ENCODE results near the gene TMED3.
A peak's percentile ranks its signal among the peaks of the same experiment; 100 is the strongest.

The TMED3 gene

GRCh38 chr15:79310985-79311900 lies at the start of gene TMED3:
TMED3 (plus strand) TSS chr15:79311112; CDS start chr15:79311250, 138 bp downstream.
- Histone ChIP-seq H3K4me3 (ENCODE audit: low read length) (peak within 1 kb of the TSS; percentile 96), H3K36me3 (ENCODE audit: control insufficient read depth, insufficient read depth, low read length, severe bottlenecking) (peaks cover 29% of the 10 kb centered on the region), H3K9ac (ENCODE audit: low read length) (peak within 1 kb of the TSS; percentile 94), H3K4me1 (ENCODE audit: control insufficient read depth, insufficient read depth, low read length) (peaks cover 30% of the 10 kb centered on the region), H3K9me3 (ENCODE audit: control insufficient read depth, low read length) (no peaks in the 10 kb centered on the region), H3K27me3 (replicated peaks; ENCODE audit: control insufficient read depth, insufficient read depth, low read length) (peaks cover 27% of the 10 kb centered on the region)
- DNase-seq (ENCODE audit: low read depth) = peak; percentile 90

DNA sequence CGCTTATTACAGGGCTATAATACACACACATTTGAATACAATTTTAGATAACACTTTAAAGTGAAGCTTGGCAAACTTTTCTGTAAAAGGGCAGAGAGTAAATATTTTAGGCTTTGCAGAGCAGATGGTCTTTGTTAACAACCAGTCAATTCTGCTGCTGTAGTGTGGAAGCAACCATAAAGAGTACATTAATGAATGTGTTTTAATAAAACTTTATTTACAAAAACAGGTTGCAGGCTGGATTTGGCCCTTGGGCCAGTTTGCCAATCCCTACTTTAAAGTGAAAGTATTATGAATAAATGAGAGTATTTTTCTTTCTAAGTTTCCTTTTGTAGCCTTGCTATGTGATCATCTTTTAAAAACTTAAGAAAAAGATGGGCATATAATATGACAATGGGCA lies 49.1 kb upstream of the TMED3 start:
- Histone ChIP-seq H3K4me1 (ENCODE audit: control insufficient read depth, insufficient read depth, low read length) (no peaks in the 10 kb centered on the region), H3K9me3 (ENCODE audit: control insufficient read depth, low read length) (no peaks in the 10 kb centered on the region), H3K36me3 (ENCODE audit: control insufficient read depth, insufficient read depth, low read length, severe bottlenecking) (no peaks in the 10 kb centered on the region), H3K27me3 (replicated peaks; ENCODE audit: control insufficient read depth, insufficient read depth, low read length) (peaks cover 3% of the 10 kb centered on the region), H3K4me3 (ENCODE audit: low read length) (no peak overlapping the region), H3K9ac (ENCODE audit: low read length) (no peak overlapping the region)
- no peak for DNase-seq (ENCODE audit: low read depth)

DNA sequence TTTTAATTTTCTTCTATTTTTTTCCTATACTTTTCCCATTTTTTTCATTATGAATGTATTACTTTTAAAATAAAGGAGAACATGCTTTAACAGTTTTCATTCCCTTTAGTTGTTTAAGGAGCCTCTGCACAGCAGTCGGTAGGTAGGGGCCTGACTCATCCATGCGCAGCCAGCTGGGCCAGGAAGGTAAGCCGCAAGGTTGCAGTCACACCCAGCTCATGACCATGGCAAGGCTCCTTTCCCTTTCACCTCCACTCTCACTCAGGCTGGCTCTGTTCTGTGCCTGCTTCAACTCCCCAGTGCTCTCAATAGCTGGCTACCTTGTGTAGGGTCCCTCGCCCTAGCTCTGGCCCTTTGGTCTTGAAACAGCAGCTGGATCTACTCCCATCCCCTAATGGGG lies 45.7 kb upstream of the TMED3 start:
- no peak overlapping the region for H3K4me3 ChIP-seq (ENCODE audit: low read length)
- no peaks in the 10 kb centered on the region for H3K4me1 ChIP-seq (ENCODE audit: control insufficient read depth, insufficient read depth, low read length)
- no peak overlapping the region for H3K9ac ChIP-seq (ENCODE audit: low read length)
- no peaks in the 10 kb centered on the region for H3K9me3 ChIP-seq (ENCODE audit: control insufficient read depth, low read length)
- DNase-seq (ENCODE audit: low read depth) = no peak
- peaks cover 10% of the 10 kb centered on the region for H3K27me3 ChIP-seq (replicated peaks; ENCODE audit: control insufficient read depth, insufficient read depth, low read length)
- no peaks in the 10 kb centered on the region for H3K36me3 ChIP-seq (ENCODE audit: control insufficient read depth, insufficient read depth, low read length, severe bottlenecking)

- Histone ChIP-seq H3K4me1 (ENCODE audit: control insufficient read depth, insufficient read depth, low read length) (no peaks in the 10 kb centered on the region), H3K4me3 (ENCODE audit: low read length) (no peak overlapping the region), H3K9ac (ENCODE audit: low read length) (no peak overlapping the region), H3K9me3 (ENCODE audit: control insufficient read depth, low read length) (no peaks in the 10 kb centered on the region), H3K27me3 (replicated peaks; ENCODE audit: control insufficient read depth, insufficient read depth, low read length) (peaks cover 10% of the 10 kb centered on the region), H3K36me3 (ENCODE audit: control insufficient read depth, insufficient read depth, low read length, severe bottlenecking) (no peaks in the 10 kb centered on the region)
- DNase-seq (ENCODE audit: low read depth) = no peak
Measured at GRCh38 chr15:79265987-79266579, 44.8 kb upstream of the TMED3 start.

DNA sequence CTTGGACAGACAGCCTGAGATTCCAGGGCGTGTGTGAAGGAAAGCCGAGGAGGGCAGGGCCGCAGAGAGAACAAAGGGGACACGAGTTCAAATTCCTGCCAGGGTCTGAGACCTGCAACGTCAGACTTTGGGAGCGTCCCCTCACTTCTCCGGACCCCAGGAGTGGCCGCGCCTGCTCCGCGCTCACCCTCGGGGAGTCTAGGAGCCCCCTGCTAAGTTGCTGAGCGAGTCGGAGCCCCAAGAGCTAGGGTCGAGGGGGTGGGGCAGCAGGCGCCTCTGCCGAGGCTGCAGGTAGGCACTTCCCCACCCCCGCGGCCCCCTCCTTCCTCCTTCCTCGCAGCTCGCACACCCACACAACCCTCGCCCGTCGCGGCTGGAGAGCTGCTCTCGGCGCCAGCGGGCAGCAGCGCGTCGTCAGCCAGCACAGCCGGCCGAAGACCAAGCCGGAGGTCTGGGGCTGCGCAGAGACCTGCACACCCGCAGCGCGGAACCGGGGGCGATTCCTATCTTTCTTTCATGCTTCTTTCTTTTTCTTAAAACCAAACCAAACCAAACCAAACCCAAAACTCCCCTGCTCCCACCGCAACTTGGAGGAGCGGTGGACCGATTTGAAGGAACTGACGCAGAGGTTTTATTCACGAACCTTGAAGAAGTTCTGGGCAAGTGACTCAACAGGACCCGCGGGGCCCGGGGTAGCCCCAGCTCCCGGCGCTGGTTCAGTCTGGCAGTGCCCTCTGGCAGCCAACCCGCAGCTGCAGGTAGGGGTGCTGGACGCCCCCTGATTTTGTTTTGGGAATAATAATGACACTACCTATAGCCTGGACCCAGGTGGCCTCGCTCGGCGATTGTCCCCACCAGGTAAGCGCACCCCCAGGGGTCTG lies 28.3 kb upstream of the TMED3 start, which contains the start of gene ANKRD34C:
Gene ANKRD34C, plus strand, starts transcription at position 352 of the 881 bp plus-strand sequence. CDS start 10,563 bp downstream, outside the sequence.
- H3K4me3 ChIP-seq (ENCODE audit: low read length) = no peak within 1 kb of the TSS
- H3K4me1 ChIP-seq (ENCODE audit: control insufficient read depth, insufficient read depth, low read length) = no peaks in the 10 kb centered on the region
- no peak within 1 kb of the TSS for H3K9ac ChIP-seq (ENCODE audit: low read length)
- H3K36me3 ChIP-seq (ENCODE audit: control insufficient read depth, insufficient read depth, low read length, severe bottlenecking) = no peaks in the 10 kb centered on the region
- peaks cover 58% of the 10 kb centered on the region for H3K27me3 ChIP-seq (replicated peaks; ENCODE audit: control insufficient read depth, insufficient read depth, low read length)
- no peaks in the 10 kb centered on the region for H3K9me3 ChIP-seq (ENCODE audit: control insufficient read depth, low read length)
- DNase-seq (ENCODE audit: low read depth) = no peak

- H3K9ac ChIP-seq (ENCODE audit: low read length) = no peak overlapping the region
- H3K36me3 ChIP-seq (ENCODE audit: control insufficient read depth, insufficient read depth, low read length, severe bottlenecking) = no peaks in the 10 kb centered on the region
- peaks cover 58% of the 10 kb centered on the region for H3K27me3 ChIP-seq (replicated peaks; ENCODE audit: control insufficient read depth, insufficient read depth, low read length)
- DNase-seq (ENCODE audit: low read depth) = peak; percentile 66
- no peaks in the 10 kb centered on the region for H3K9me3 ChIP-seq (ENCODE audit: control insufficient read depth, low read length)
- peak overlapping the region; percentile 60 for H3K4me3 ChIP-seq (ENCODE audit: low read length)
- H3K4me1 ChIP-seq (ENCODE audit: control insufficient read depth, insufficient read depth, low read length) = no peaks in the 10 kb centered on the region
Measured at GRCh38 chr15:79283252-79284048, 27.5 kb upstream of the TMED3 start.

DNA sequence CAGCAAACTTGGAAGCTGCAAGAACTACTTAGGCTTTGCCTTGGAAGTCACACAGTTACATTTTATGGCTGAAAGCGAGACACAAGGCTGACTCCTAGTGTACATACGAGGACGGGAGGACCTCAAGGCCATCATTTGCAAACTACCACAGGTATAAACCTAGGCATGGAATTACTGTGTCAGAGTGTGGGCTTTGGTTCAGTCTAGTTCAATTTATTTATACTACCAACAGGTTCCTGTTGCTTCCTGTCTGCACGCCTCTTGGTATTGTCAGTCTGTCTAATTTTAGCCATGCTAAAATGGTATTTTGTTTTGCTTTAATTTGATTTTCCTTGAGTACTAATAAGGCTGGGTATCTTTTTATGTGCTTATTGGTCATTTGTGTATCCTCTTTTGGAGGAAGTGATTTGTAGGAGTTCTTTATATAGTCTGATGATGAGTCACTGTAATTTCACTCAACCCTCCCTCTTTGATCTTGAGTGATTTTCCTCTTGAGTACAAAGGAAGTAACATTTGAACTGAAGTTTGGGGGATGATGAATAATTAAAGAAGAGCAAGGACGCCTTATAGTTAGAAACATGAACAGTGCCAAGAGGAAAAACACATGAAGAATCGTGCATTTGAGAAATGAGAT lies 20.2 kb upstream of the TMED3 start:
- H3K27me3 ChIP-seq (replicated peaks; ENCODE audit: control insufficient read depth, insufficient read depth, low read length) = peaks cover 23% of the 10 kb centered on the region
- no peaks in the 10 kb centered on the region for H3K36me3 ChIP-seq (ENCODE audit: control insufficient read depth, insufficient read depth, low read length, severe bottlenecking)
- no peak for DNase-seq (ENCODE audit: low read depth)
- no peaks in the 10 kb centered on the region for H3K4me1 ChIP-seq (ENCODE audit: control insufficient read depth, insufficient read depth, low read length)
- no peak overlapping the region for H3K9ac ChIP-seq (ENCODE audit: low read length)
- H3K9me3 ChIP-seq (ENCODE audit: control insufficient read depth, low read length) = no peaks in the 10 kb centered on the region
- no peak overlapping the region for H3K4me3 ChIP-seq (ENCODE audit: low read length)

DNA sequence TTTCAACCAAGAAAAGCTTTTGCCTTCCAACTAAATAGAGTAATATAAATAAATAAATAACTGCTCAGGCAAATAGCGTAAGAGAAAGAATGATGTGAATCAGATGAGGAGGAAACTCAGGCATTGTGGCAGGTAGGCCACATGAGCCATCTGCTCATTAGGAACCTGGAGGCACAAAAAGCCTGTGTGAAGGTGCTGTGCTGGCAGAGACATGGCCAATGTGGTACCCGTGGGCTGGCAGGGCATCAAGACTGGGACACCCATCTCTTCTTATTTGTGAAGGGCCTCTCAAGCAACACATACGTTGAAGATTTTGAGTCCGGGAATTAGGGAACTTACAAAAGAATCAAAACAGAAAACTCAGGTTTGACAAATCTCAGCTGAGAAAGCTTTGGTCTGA lies 18.9 kb upstream of the TMED3 start:
- Histone ChIP-seq H3K27me3 (replicated peaks; ENCODE audit: control insufficient read depth, insufficient read depth, low read length) (peaks cover 18% of the 10 kb centered on the region), H3K4me3 (ENCODE audit: low read length) (no peak overlapping the region), H3K4me1 (ENCODE audit: control insufficient read depth, insufficient read depth, low read length) (no peaks in the 10 kb centered on the region), H3K9me3 (ENCODE audit: control insufficient read depth, low read length) (no peaks in the 10 kb centered on the region), H3K36me3 (ENCODE audit: control insufficient read depth, insufficient read depth, low read length, severe bottlenecking) (no peaks in the 10 kb centered on the region), H3K9ac (ENCODE audit: low read length) (no peak overlapping the region)
- DNase-seq (ENCODE audit: low read depth) = no peak

GRCh38 chr15:79294075-79294474 lies 16.8 kb upstream of the TMED3 start:
- no peak overlapping the region for H3K9ac ChIP-seq (ENCODE audit: low read length)

GRCh38 chr15:79296583-79296982 lies 14.3 kb upstream of the TMED3 start:
- Histone ChIP-seq H3K27me3 (replicated peaks; ENCODE audit: control insufficient read depth, insufficient read depth, low read length) (peaks cover 30% of the 10 kb centered on the region), H3K36me3 (ENCODE audit: control insufficient read depth, insufficient read depth, low read length, severe bottlenecking) (no peaks in the 10 kb centered on the region), H3K9me3 (ENCODE audit: control insufficient read depth, low read length) (no peaks in the 10 kb centered on the region), H3K9ac (ENCODE audit: low read length) (no peak overlapping the region), H3K4me3 (ENCODE audit: low read length) (no peak overlapping the region), H3K4me1 (ENCODE audit: control insufficient read depth, insufficient read depth, low read length) (no peaks in the 10 kb centered on the region)
- no peak for DNase-seq (ENCODE audit: low read depth)

More at GRCh38 chr15:79294075-79294474, 16.8 kb upstream of the TMED3 start:
- Histone ChIP-seq H3K9me3 (ENCODE audit: control insufficient read depth, low read length) (no peaks in the 10 kb centered on the region), H3K27me3 (replicated peaks; ENCODE audit: control insufficient read depth, insufficient read depth, low read length) (peaks cover 16% of the 10 kb centered on the region), H3K4me1 (ENCODE audit: control insufficient read depth, insufficient read depth, low read length) (no peaks in the 10 kb centered on the region), H3K4me3 (ENCODE audit: low read length) (no peak overlapping the region), H3K36me3 (ENCODE audit: control insufficient read depth, insufficient read depth, low read length, severe bottlenecking) (no peaks in the 10 kb centered on the region)
- no peak for DNase-seq (ENCODE audit: low read depth)
